Skeletal muscle satellite cell (primary cell): ENCODE measurements around the gene UGT2B7. TPM values are rescaled to one million over a fixed set of nuclear protein-coding genes. Genes with fewer than 3 reads are reported as not detected.
"Not testable (repeated sequence)": the region's sequence is repeated elsewhere in the genome, so short reads cannot be mapped to it uniquely, and the experiment has no call there.

Experiments used
- H3K27me3 ChIP-seq: 2 replicates; pipeline ENCODE4 v1.7.0; 2013; ENCODE audit warnings: low read length; ENCODE audit not compliant: control insufficient read depth, insufficient read depth
- H3K36me3 ChIP-seq: 2 replicates; pipeline ENCODE4 v1.7.0; 2013; ENCODE audit warnings: mild to moderate bottlenecking, control low read depth, low read length; ENCODE audit not compliant: insufficient read depth
- H3K4me1 ChIP-seq: 2 replicates; pipeline ENCODE4 v1.7.0; 2013; ENCODE audit warnings: low read length; ENCODE audit not compliant: control insufficient read depth, insufficient read depth
- H3K4me2 ChIP-seq: 2 replicates; pipeline ENCODE4 v1.7.0; 2013; ENCODE audit warnings: mild to moderate bottlenecking, low read length
- H3K4me3 ChIP-seq: 2 replicates; pipeline ENCODE4 v1.7.0; 2013; ENCODE audit warnings: low read length
- H3K9ac ChIP-seq: 2 replicates; pipeline ENCODE4 v1.7.0; 2013; ENCODE audit warnings: mild to moderate bottlenecking, low read depth, low read length, moderate library complexity
- H3K9me3 ChIP-seq: replicated peaks from 2 replicates; pipeline ENCODE4 v1.7.0; 2013; ENCODE audit warnings: mild to moderate bottlenecking, control low read depth, low read length
- total RNA-seq: library from RNA; depleted of rRNA; stranded (reverse); fragments of >200 nt; gene quantifications from 2 replicates; pipeline ENCODE4 v1.2.3, GENCODE V29; 2012; rRNA removed

UGT2B7 gene
- total RNA-seq, result not detected in 2 replicates

GRCh38 chr4:69096111-69096656, at the start of gene UGT2B7:
TSS of gene UGT2B7 (plus strand) at chr4:69096474. CDS start at chr4:69096521, 47 bp downstream.
- peak within 1 kb of the TSS; percentile 51 for H3K4me2 ChIP-seq
- no peaks in the 10 kb centered on the region for H3K27me3 ChIP-seq
- H3K9me3 ChIP-seq, result no peaks in the 10 kb centered on the region
- peaks cover 44% of the 10 kb centered on the region for H3K4me1 ChIP-seq
- no peaks in the 10 kb centered on the region for H3K36me3 ChIP-seq
- no peak within 1 kb of the TSS for H3K4me3 ChIP-seq
- peak within 1 kb of the TSS; percentile 15 for H3K9ac ChIP-seq

GRCh38 chr4:69049860-69050259, 46.4 kb upstream of the UGT2B7 start:
- H3K27me3 ChIP-seq, result no peaks in the 10 kb centered on the region
- no peak overlapping the region for H3K4me2 ChIP-seq
- no peaks in the 10 kb centered on the region for H3K9me3 ChIP-seq
- H3K9ac ChIP-seq, result no peak overlapping the region
- no peaks in the 10 kb centered on the region for H3K36me3 ChIP-seq
- H3K4me1 ChIP-seq, result peaks cover 21% of the 10 kb centered on the region
- no peak overlapping the region for H3K4me3 ChIP-seq

GRCh38 chr4:69050853-69051575, 45.3 kb upstream of the UGT2B7 start:
- H3K36me3 ChIP-seq, H3K27me3 ChIP-seq, H3K4me3 ChIP-seq, H3K9ac ChIP-seq, H3K4me2 ChIP-seq, H3K9me3 ChIP-seq: not testable (repeated sequence)
- peaks cover 29% of the 10 kb centered on the region for H3K4me1 ChIP-seq

GRCh38 chr4:69051576-69051943, 44.7 kb upstream of the UGT2B7 start:
- Histone ChIP-seq H3K27me3 (no peaks in the 10 kb centered on the region), H3K36me3 (no peaks in the 10 kb centered on the region)

GRCh38 chr4:69053309-69053885, 42.9 kb upstream of the UGT2B7 start:
- not testable (repeated sequence) for H3K9me3 ChIP-seq, H3K36me3 ChIP-seq, H3K4me2 ChIP-seq, H3K4me3 ChIP-seq, H3K27me3 ChIP-seq, H3K9ac ChIP-seq
- H3K4me1 ChIP-seq, result peaks cover 31% of the 10 kb centered on the region

More at GRCh38 chr4:69051576-69051943, 44.7 kb upstream of the UGT2B7 start:
- H3K4me2 ChIP-seq, result no peak overlapping the region
- no peak overlapping the region for H3K4me3 ChIP-seq
- H3K9ac ChIP-seq, result no peak overlapping the region
- H3K9me3 ChIP-seq, result no peaks in the 10 kb centered on the region
- H3K4me1 ChIP-seq, result peaks cover 25% of the 10 kb centered on the region

- not testable (repeated sequence) for H3K27me3 ChIP-seq, H3K36me3 ChIP-seq, H3K4me3 ChIP-seq, H3K9me3 ChIP-seq, H3K9ac ChIP-seq, H3K4me2 ChIP-seq
- H3K4me1 ChIP-seq, result peaks cover 31% of the 10 kb centered on the region
Measured at GRCh38 chr4:69054033-69054432, 42.2 kb upstream of the UGT2B7 start.

GRCh38 chr4:69054578-69055200, 41.6 kb upstream of the UGT2B7 start:
- Histone ChIP-seq H3K4me1 (peaks cover 31% of the 10 kb centered on the region), H3K4me2 (peak overlapping the region; percentile 13), H3K9ac (peak overlapping the region; percentile 48), H3K27me3 (no peaks in the 10 kb centered on the region), H3K36me3 (no peaks in the 10 kb centered on the region), H3K9me3 (no peaks in the 10 kb centered on the region), H3K4me3 (no peak overlapping the region)

- no peak overlapping the region for H3K4me2 ChIP-seq
- no peaks in the 10 kb centered on the region for H3K9me3 ChIP-seq
- H3K27me3 ChIP-seq, result no peaks in the 10 kb centered on the region
- H3K36me3 ChIP-seq, result no peaks in the 10 kb centered on the region
- H3K4me3 ChIP-seq, result no peak overlapping the region
- peaks cover 28% of the 10 kb centered on the region for H3K4me1 ChIP-seq
- no peak overlapping the region for H3K9ac ChIP-seq
Measured at GRCh38 chr4:69056150-69056549, 40.1 kb upstream of the UGT2B7 start.

- no peaks in the 10 kb centered on the region for H3K36me3 ChIP-seq
- H3K27me3 ChIP-seq, result no peaks in the 10 kb centered on the region
- peak overlapping the region; percentile 31 for H3K4me2 ChIP-seq
- H3K4me3 ChIP-seq, result no peak overlapping the region
- H3K9ac ChIP-seq, result peak overlapping the region; percentile 30
- H3K9me3 ChIP-seq, result no peaks in the 10 kb centered on the region
- H3K4me1 ChIP-seq, result peaks cover 27% of the 10 kb centered on the region
Measured at GRCh38 chr4:69056921-69057550, 39.2 kb upstream of the UGT2B7 start.

- H3K4me3 ChIP-seq, result no peak overlapping the region
- peaks cover 27% of the 10 kb centered on the region for H3K4me1 ChIP-seq
- H3K9ac ChIP-seq, result peak overlapping the region; percentile 30
- no peaks in the 10 kb centered on the region for H3K27me3 ChIP-seq
- no peaks in the 10 kb centered on the region for H3K9me3 ChIP-seq
- H3K36me3 ChIP-seq, result no peaks in the 10 kb centered on the region
- peak overlapping the region; percentile 31 for H3K4me2 ChIP-seq
Measured at GRCh38 chr4:69057620-69058409, 38.5 kb upstream of the UGT2B7 start.
